Endothelial cell (in vitro differentiated cells): ENCODE results near the gene NF2. TPM values are rescaled to one million over a fixed set of nuclear protein-coding genes. Genes with fewer than 3 reads are reported as not detected.

Experiments used
- DNase-seq: peaks from one replicate; pipeline ENCODE4 v3.0.0; 2021; ENCODE audit warnings: low spot score
- H3K27ac Mint-ChIP-seq: one replicate; pipeline ENCODE4 v1.8.0; 2021; ENCODE audit warnings: mixed read lengths, inconsistent platforms; ENCODE audit not compliant: unreplicated experiment
- H3K27me3 Mint-ChIP-seq: one replicate; pipeline ENCODE4 v1.8.0; 2021; ENCODE audit warnings: mild to moderate bottlenecking, moderate library complexity, mixed read lengths, inconsistent platforms; ENCODE audit not compliant: unreplicated experiment
- H3K36me3 Mint-ChIP-seq: one replicate; pipeline ENCODE4 v1.8.0; 2021; ENCODE audit warnings: mild to moderate bottlenecking, low read depth, mixed read lengths, inconsistent platforms; ENCODE audit not compliant: unreplicated experiment
- H3K4me1 Mint-ChIP-seq: one replicate; pipeline ENCODE4 v1.8.0; 2021; ENCODE audit warnings: mild to moderate bottlenecking, mixed read lengths, inconsistent platforms; ENCODE audit not compliant: unreplicated experiment
- H3K4me3 Mint-ChIP-seq: one replicate; pipeline ENCODE4 v1.8.0; 2021; ENCODE audit warnings: mild to moderate bottlenecking, mixed read lengths, inconsistent platforms; ENCODE audit not compliant: unreplicated experiment
- H3K9me3 Mint-ChIP-seq: one replicate; pipeline ENCODE4 v1.8.0; 2021; ENCODE audit warnings: mixed read lengths, inconsistent platforms; ENCODE audit not compliant: unreplicated experiment
- total RNA-seq: library from RNA; stranded (reverse); fragmentation: NEBNext Ultra II Directional; extraction: Animal tissue kit (Norgen Biotek cat#: 25700); gene quantifications from one replicate; pipeline ENCODE4 v1.2.1, GENCODE V29; 2021; ENCODE audit not compliant: unreplicated experiment
- TF ChIP-seq, protein P1 (sequence below): fragments of 200-600 bp; sonication (generic); IDR thresholded peaks from one replicate; pipeline ENCODE4 v1.5.0; 2021; ENCODE audit warnings: antibody characterized with exemption; ENCODE audit not compliant: unreplicated experiment

Gene NF2
- total RNA-seq, 1 donor from 2014 or later, result 44.3 TPM

DNA sequence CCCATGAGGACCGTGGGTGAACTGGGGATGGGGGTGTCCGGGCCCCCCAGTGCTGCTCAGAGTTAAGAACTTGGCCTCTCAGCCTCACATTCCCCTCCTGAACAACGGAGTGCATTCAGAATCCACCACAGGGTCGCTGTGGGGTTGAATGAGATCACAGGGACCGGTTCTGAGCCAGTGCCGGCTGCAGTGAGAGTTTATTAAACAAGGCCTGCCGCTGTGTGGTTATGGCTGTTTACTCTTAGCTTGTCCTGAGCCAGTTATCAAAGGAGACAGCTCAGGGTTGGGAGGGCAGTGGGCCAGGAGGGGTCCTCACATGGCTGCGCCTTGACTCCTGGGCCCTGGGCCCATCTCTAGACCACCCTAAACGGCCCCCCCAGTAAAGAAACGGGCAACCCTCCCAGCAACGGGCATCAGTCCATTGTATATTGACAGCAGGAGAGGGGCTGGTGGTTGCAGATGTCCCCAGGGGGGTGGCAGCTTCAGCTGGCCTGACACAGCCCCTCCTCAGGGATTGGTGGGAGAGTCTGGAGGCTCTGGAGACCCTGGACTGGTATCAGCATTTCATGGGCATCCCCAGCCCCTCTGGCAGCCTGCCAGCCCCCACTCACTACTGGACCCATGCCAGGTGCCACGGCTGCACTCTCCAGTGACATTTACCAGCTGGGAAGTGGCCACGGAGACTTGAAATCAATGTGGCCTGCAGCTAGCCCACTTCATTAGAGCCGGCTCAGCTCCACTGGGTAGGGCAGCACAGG lies 101.3 kb downstream of the NF2 start:
- no peak for DNase-seq
- Mint-ChIP-seq H3K27ac (no peak overlapping the region), H3K4me1 (peaks cover 2% of the 10 kb centered on the region), H3K4me3 (no peak overlapping the region), H3K9me3 (no peaks in the 10 kb centered on the region), H3K27me3 (peaks cover 7% of the 10 kb centered on the region), H3K36me3 (no peaks in the 10 kb centered on the region)
- TF ChIP-seq, protein P1, sequence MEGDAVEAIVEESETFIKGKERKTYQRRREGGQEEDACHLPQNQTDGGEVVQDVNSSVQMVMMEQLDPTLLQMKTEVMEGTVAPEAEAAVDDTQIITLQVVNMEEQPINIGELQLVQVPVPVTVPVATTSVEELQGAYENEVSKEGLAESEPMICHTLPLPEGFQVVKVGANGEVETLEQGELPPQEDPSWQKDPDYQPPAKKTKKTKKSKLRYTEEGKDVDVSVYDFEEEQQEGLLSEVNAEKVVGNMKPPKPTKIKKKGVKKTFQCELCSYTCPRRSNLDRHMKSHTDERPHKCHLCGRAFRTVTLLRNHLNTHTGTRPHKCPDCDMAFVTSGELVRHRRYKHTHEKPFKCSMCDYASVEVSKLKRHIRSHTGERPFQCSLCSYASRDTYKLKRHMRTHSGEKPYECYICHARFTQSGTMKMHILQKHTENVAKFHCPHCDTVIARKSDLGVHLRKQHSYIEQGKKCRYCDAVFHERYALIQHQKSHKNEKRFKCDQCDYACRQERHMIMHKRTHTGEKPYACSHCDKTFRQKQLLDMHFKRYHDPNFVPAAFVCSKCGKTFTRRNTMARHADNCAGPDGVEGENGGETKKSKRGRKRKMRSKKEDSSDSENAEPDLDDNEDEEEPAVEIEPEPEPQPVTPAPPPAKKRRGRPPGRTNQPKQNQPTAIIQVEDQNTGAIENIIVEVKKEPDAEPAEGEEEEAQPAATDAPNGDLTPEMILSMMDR, result no peak

DNA sequence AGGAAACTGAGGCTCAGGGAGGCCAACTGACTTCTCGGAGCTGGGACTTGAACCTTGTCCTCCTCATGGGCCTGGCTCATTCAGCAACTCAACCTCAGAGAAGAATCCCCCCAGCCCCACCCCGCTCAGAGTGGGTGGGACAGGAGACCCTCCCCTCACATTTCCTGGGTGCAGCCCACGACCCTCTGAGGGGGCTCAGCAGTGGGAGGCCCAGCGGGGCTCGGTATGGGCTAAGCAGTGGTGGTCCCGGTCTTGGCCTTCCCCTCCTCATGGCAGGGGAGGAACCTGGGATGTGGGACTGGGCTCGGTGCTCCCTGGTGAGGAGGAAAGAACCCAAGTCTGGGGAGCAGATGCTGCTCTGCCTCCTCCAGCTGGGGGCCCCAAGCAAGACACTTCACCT lies 102.2 kb downstream of the NF2 start:
- TF ChIP-seq, protein P1, result no peak
- H3K27ac Mint-ChIP-seq, result no peak overlapping the region
- peaks cover 2% of the 10 kb centered on the region for H3K4me1 Mint-ChIP-seq
- H3K4me3 Mint-ChIP-seq, result no peak overlapping the region
- H3K9me3 Mint-ChIP-seq, result no peaks in the 10 kb centered on the region
- no peaks in the 10 kb centered on the region for H3K36me3 Mint-ChIP-seq
- no peak for DNase-seq
- H3K27me3 Mint-ChIP-seq, result peaks cover 7% of the 10 kb centered on the region

DNA sequence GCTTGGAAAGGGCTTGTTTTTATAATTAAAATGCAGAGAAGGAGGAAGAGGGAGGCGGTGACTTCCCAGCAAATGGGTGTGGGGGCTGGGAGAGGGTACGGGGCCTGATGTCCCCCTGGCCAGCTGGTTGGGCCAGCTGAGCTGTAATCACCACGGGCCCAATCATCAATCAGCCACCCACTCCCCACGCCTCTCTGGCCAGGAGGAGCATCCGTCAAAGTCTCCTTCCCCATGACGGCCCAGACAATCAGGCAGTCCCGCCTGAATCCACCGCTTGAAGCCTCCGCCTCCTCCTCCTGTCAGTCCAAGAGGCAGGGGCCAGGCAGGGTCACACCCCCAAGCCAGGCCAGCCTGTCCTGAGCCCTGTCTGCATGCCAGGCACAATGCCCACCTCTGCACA lies 103.1 kb downstream of the NF2 start:
- H3K4me1 Mint-ChIP-seq, result peaks cover 2% of the 10 kb centered on the region
- TF ChIP-seq, protein P1, result no peak
- H3K9me3 Mint-ChIP-seq, result no peaks in the 10 kb centered on the region
- peaks cover 7% of the 10 kb centered on the region for H3K27me3 Mint-ChIP-seq
- no peak overlapping the region for H3K4me3 Mint-ChIP-seq
- H3K27ac Mint-ChIP-seq, result no peak overlapping the region
- DNase-seq, result no peak
- no peaks in the 10 kb centered on the region for H3K36me3 Mint-ChIP-seq

DNA sequence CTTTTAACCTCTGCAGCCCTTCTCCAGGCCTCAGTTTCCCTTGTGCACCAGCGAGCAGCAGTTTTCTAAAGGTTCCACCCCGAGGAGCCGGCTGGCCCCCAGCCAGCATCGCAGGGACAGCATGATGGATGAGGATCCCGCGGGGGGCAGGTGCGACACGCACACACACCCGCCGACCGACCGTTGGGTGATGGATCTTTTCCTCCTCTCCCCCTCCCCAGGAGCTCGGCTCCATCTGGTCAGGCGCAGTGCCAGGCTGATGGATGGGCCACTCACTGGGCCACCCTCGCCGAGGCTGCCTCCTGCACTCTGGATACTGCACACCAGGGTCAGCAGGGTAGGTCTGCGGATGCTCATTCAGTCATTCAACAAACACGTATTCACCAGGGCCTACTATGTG lies 103.6 kb downstream of the NF2 start:
- H3K27ac Mint-ChIP-seq, result peak overlapping the region; percentile 63
- peaks cover 6% of the 10 kb centered on the region for H3K27me3 Mint-ChIP-seq
- no peak for DNase-seq
- H3K9me3 Mint-ChIP-seq, result no peaks in the 10 kb centered on the region
- TF ChIP-seq, protein P1, result no peak
- no peaks in the 10 kb centered on the region for H3K36me3 Mint-ChIP-seq
- peaks cover 2% of the 10 kb centered on the region for H3K4me1 Mint-ChIP-seq
- H3K4me3 Mint-ChIP-seq, result no peak overlapping the region

DNA sequence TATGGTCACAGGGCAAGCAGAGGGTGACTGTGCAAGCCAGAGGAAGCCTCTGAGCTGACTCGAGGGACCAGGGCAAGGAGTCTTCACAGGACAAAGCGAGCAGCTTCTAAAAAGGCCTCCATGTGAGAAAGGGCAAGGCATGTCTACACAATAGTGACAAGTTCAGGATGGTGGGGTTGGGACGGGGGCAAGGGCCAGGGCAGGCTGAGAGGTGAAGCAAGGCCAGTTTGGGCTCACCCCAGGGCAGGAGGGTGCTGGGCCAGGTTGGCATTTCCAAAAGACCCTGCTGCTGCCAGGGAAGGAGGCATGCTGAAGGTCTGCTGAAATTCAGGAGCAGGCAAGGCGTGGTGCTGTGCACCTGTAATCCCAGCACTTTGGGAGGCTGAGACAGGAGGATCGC lies 104.0 kb downstream of the NF2 start:
- DNase-seq, result no peak
- TF ChIP-seq, protein P1, result no peak
- Mint-ChIP-seq H3K36me3 (no peaks in the 10 kb centered on the region), H3K4me3 (no peak overlapping the region), H3K4me1 (peaks cover 2% of the 10 kb centered on the region), H3K27me3 (peaks cover 4% of the 10 kb centered on the region), H3K27ac (peak overlapping the region; percentile 63), H3K9me3 (no peaks in the 10 kb centered on the region)
